HFFc6 (cell line): Measurements from ENCODE around the gene RPL23. TPM values are rescaled to one million over a fixed set of nuclear protein-coding genes. Genes with fewer than 3 reads are reported as not detected.

Source experiments
- DNase-seq: peaks from one replicate; pipeline ENCODE4 v3.0.0-alpha.2; 2018
- H3K27ac Mint-ChIP-seq: 2 replicates; pipeline ENCODE4 v1.8.0; 2020; ENCODE audit warnings: mild to moderate bottlenecking, mixed read lengths
- H3K27me3 Mint-ChIP-seq: 2 replicates; pipeline ENCODE4 v1.8.0; 2021; ENCODE audit warnings: mild to moderate bottlenecking, moderate library complexity, mixed read lengths; ENCODE audit not compliant: insufficient read depth
- H3K36me3 Mint-ChIP-seq: 2 replicates; pipeline ENCODE4 v1.8.0; 2021; ENCODE audit warnings: low read depth, mixed read lengths
- H3K4me1 Mint-ChIP-seq: 2 replicates; pipeline ENCODE4 v1.8.0; 2020; ENCODE audit warnings: low read depth, mixed read lengths
- H3K4me3 Mint-ChIP-seq: 2 replicates; pipeline ENCODE4 v1.8.0; 2020; ENCODE audit warnings: mild to moderate bottlenecking, moderate library complexity, mixed read lengths
- H3K9me3 Mint-ChIP-seq: 2 replicates; pipeline ENCODE4 v1.8.0; 2020; ENCODE audit warnings: mild to moderate bottlenecking, mixed read lengths
- long read RNA-seq: library from polyadenylated mRNA; unstranded; transcript quantifications from one replicate; pipeline ENCODE4 v2.0.0, GENCODE V29; 2019
- total RNA-seq, 6 experiments: library from RNA; stranded (reverse); fragmentation: NEBNext Ultra II Directional; extraction: Animal tissue kit (Norgen Biotek cat#: 25700); gene quantifications; 2 replicates in 1 of 6; 3 replicates in 5 of 6; pipeline ENCODE4 v1.2.3, GENCODE V29; 2021
- TF ChIP-seq, protein P1 (sequence below): fragments of 200-600 bp; sonication (generic); IDR thresholded peaks from 2 replicates; pipeline ENCODE4 v1.5.0; 2021; ENCODE audit warnings: antibody characterized with exemption, mild to moderate bottlenecking

Gene RPL23
- 1,000 to 10,000 TPM; 1,099 to 1,402 (median 1,310) TPM for total RNA-seq
- long read RNA-seq, transcript RPL23-206 (5 exons, 2,821 nt) = major isoform, 738 of 791 reads
- long read RNA-seq, partial matches to known transcripts = 44 of 791 reads
- long read RNA-seq, other reads (novel, unspliced or antisense) = 7 of 791 reads

DNA sequence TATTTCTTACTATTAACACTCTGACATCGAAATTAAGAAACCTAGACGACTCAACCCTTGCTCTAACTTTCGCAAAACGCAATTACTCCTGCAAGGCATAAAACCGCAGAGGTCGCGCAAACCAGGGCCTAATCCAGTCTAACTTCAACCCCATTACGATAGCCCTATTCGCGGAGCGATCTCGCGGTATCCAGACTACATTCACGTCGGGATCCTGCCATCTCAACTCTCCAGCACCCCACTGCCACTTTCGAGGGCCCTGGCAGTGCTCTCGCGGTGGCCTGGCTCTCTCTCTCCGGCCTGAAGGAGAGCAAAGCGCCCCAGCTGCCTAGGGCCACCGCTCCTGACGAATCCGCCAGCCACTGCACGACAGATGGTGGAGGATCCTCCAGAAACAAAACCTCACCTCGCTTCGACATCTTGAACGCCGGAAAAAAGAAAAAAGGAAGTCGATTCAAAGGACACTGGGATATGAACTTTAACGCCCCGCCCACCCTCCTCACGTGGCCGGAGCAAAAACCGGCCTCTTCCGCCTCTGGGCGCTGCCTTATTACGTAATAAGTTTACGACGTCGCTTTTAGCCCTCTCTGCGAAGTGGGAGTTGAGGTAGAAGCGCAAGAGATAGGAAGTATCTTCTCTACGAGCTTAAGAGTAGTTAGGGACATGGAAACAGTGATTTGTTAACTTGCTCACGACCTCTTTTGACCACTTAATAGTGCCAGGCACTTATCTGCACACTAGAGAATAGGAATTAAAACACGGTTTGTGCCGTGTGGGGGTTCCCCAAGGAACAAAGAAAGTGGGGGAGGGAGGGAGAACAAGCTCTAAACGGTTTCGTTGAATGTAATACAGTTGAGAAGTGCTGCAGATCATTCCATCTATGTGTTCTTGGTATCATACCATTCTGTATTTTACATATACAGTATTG lies at the start of gene RPL23:
Gene RPL23 (minus strand): TSS at position 430 of the 928 bp plus-strand sequence. CDS start 11 bp downstream, at position 419.
- peak; percentile 95 for DNase-seq
- peak within 1 kb of the TSS; percentile 99 for H3K27ac Mint-ChIP-seq
- peaks cover 59% of the 10 kb centered on the region for H3K4me1 Mint-ChIP-seq
- H3K9me3 Mint-ChIP-seq = peaks cover 7% of the 10 kb centered on the region; the same call in 1 of the 2 replicates
- peak within 1 kb of the TSS; percentile 100 for H3K4me3 Mint-ChIP-seq
- TF ChIP-seq, protein P1, sequence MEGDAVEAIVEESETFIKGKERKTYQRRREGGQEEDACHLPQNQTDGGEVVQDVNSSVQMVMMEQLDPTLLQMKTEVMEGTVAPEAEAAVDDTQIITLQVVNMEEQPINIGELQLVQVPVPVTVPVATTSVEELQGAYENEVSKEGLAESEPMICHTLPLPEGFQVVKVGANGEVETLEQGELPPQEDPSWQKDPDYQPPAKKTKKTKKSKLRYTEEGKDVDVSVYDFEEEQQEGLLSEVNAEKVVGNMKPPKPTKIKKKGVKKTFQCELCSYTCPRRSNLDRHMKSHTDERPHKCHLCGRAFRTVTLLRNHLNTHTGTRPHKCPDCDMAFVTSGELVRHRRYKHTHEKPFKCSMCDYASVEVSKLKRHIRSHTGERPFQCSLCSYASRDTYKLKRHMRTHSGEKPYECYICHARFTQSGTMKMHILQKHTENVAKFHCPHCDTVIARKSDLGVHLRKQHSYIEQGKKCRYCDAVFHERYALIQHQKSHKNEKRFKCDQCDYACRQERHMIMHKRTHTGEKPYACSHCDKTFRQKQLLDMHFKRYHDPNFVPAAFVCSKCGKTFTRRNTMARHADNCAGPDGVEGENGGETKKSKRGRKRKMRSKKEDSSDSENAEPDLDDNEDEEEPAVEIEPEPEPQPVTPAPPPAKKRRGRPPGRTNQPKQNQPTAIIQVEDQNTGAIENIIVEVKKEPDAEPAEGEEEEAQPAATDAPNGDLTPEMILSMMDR = no peak
- H3K27me3 Mint-ChIP-seq = peaks cover 10% of the 10 kb centered on the region
- H3K36me3 Mint-ChIP-seq = peaks cover 52% of the 10 kb centered on the region

DNA sequence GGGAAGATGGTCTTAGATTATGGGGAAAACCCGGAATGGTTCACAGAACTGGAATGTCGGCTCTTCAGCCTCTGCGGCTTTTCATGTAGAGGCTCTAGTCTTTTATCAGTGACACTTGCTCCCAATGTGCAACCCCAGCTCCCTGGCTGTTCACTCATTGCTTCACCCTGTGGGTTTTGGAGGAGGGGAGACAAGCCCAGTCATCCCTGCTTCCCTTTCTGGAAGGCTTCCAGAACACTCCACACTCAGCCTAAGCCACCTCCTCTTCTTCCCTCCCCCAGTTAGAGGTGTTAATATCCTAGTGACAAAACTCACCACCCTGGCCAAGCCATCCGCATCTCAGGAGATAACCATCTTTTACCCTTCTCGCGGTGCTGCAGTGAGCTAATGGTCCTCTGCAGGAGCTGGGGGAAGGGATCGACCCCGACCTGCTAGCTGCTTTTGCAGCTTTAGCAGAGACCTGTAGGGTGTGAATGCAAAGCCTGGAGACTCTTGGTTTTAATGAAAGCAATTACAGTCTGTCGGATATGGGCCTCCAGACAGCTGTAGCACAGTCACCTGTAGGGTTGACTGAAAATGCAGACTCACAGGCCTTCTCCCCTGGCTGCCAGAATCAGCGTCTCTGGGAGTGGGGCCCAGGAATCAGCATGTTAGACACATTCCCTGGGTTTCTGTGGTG lies 47.6 kb upstream of the RPL23 start:
- peak overlapping the region; percentile 87 for H3K27ac Mint-ChIP-seq
- peak overlapping the region; percentile 63 for H3K4me3 Mint-ChIP-seq
- DNase-seq = peak; percentile 96
- H3K9me3 Mint-ChIP-seq = no peaks in the 10 kb centered on the region
- peaks cover 48% of the 10 kb centered on the region for H3K36me3 Mint-ChIP-seq
- H3K27me3 Mint-ChIP-seq = peaks cover 14% of the 10 kb centered on the region
- TF ChIP-seq, protein P1 = no peak
- H3K4me1 Mint-ChIP-seq = peaks cover 60% of the 10 kb centered on the region

DNA sequence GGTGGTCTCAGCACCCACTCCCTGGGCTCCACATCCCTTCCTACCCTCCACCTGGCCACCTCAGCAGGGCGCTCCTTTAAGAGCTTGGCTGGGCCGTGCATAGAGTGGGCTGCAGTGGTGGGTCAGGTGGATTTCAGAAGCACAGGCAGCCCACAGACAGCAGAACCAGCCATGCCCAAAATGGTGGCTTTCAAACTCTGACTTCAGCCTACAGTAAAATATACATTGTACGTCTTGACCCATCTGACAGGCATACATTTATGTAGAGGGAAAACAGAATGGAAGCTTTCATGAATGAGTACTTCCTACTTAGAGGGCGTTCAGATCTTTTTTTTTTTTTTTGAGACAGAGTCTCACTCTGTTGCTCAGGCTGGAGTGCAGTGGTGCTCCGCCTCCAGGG lies 45.9 kb upstream of the RPL23 start:
- Mint-ChIP-seq H3K4me1 (peaks cover 48% of the 10 kb centered on the region), H3K9me3 (no peaks in the 10 kb centered on the region), H3K4me3 (peak overlapping the region; percentile 60; the same call in 1 of the 2 replicates), H3K27me3 (peaks cover 14% of the 10 kb centered on the region), H3K36me3 (peaks cover 36% of the 10 kb centered on the region), H3K27ac (peak overlapping the region; percentile 67)
- TF ChIP-seq, protein P1 = no peak
- DNase-seq = no peak

DNA sequence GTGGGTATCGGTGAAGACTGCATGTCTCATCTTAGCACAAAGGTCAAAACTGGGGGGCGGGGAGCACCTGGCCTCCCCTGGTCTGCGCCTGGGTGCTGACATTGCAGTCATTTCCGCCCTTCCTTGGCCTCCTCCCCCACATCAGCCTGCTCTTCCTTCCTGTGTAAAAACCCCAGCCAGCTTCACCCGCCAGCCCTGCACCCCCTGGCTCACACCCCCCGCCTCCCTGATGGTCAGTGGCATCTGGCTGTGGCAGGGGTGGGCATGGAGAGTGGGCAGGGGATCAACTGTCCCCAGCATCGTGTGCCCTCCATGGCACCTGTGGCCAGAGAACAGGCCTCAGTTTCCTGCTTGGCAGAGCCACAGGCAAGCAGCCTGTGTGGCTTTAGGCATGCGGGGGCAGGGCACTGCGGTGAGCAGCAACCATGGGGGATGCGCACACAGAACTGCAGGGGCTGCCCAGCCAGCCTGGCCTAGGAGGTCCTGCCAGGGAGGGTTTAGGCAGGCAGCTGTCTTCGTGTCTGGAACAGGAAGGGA lies 45.4 kb upstream of the RPL23 start:
- Mint-ChIP-seq H3K27me3 (peaks cover 14% of the 10 kb centered on the region), H3K4me3 (no peak overlapping the region), H3K36me3 (peaks cover 33% of the 10 kb centered on the region), H3K9me3 (no peaks in the 10 kb centered on the region), H3K27ac (peak overlapping the region; percentile 67), H3K4me1 (peaks cover 48% of the 10 kb centered on the region)
- TF ChIP-seq, protein P1 = no peak
- no peak for DNase-seq

DNA sequence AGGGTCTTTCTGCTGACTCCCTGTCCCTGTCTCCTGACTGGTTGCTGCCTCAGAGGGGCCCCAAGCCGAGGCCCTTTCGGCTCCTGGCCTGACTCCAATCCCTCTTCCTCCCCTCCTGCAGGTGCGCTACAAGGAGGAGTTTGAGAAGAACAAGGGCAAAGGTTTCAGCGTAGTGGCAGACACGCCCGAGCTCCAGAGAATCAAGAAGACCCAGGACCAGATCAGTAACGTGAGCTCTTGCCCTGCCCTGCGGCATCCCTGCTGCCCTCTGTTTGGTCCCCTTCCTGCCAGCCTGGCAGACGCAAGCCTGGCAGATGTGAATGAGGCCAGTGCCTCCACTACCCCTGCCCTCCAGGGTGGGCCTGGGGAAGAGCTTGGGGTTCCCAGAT lies 44.8 kb upstream of the RPL23 start:
- Mint-ChIP-seq H3K27ac (peak overlapping the region; percentile 67), H3K4me1 (peaks cover 44% of the 10 kb centered on the region), H3K9me3 (no peaks in the 10 kb centered on the region), H3K4me3 (peak overlapping the region; percentile 28; the same call in 1 of the 2 replicates), H3K36me3 (peaks cover 27% of the 10 kb centered on the region), H3K27me3 (peaks cover 14% of the 10 kb centered on the region)
- DNase-seq = no peak
- TF ChIP-seq, protein P1 = no peak
